Endodermal cell (in vitro differentiated cells): ENCODE data around the gene MYL2. TPM values are rescaled to one million over a fixed set of nuclear protein-coding genes. Genes with fewer than 3 reads are reported as not detected.

Experiments
- DNase-seq: peaks from one replicate; pipeline ENCODE4 v3.0.0-alpha.2; 2017
- H3K27ac ChIP-seq: 2 replicates; pipeline ENCODE4 v1.5.1; 2013; ENCODE audit warnings: mild to moderate bottlenecking, low read depth, low read length, moderate library complexity
- H3K27me3 ChIP-seq: 2 replicates; pipeline ENCODE4 v1.6.1; 2013; ENCODE audit warnings: mild to moderate bottlenecking, low read length, moderate library complexity; ENCODE audit not compliant: insufficient read depth, control insufficient read depth, poor library complexity, severe bottlenecking
- H3K36me3 ChIP-seq: 2 replicates; pipeline ENCODE4 v1.7.0; 2013; ENCODE audit warnings: mild to moderate bottlenecking, low read length, moderate library complexity; ENCODE audit not compliant: control insufficient read depth, insufficient read depth
- H3K4me1 ChIP-seq: one replicate; pipeline ENCODE4 v1.7.0; 2013; ENCODE audit warnings: low read length; ENCODE audit not compliant: control insufficient read depth, insufficient read depth
- H3K4me3 ChIP-seq: 2 replicates; pipeline ENCODE4 v1.5.1; 2013; ENCODE audit warnings: mild to moderate bottlenecking, low read length, moderate library complexity
- H3K9ac ChIP-seq: 2 replicates; pipeline ENCODE4 v1.6.1; 2013; ENCODE audit warnings: mild to moderate bottlenecking, low read length, moderate library complexity; ENCODE audit not compliant: poor library complexity, severe bottlenecking; ENCODE audit errors: extremely low read depth
- H3K9me3 ChIP-seq: 2 replicates; pipeline ENCODE4 v1.6.1; 2013; ENCODE audit warnings: mild to moderate bottlenecking, low read length, moderate library complexity; ENCODE audit not compliant: control insufficient read depth
- H3K27ac Mint-ChIP-seq: 2 replicates; pipeline ENCODE4 v1.8.0; 2020; ENCODE audit warnings: mixed read lengths
- H3K27me3 Mint-ChIP-seq: 2 replicates; pipeline ENCODE4 v1.8.0; 2021; ENCODE audit warnings: mild to moderate bottlenecking, mixed read lengths; ENCODE audit not compliant: insufficient read depth
- H3K36me3 Mint-ChIP-seq: 2 replicates; pipeline ENCODE4 v1.8.0; 2020; ENCODE audit warnings: low read depth, mixed read lengths
- H3K4me1 Mint-ChIP-seq: 2 replicates; pipeline ENCODE4 v1.8.0; 2020; ENCODE audit warnings: mixed read lengths
- H3K4me3 Mint-ChIP-seq: 2 replicates; pipeline ENCODE4 v1.8.0; 2020; ENCODE audit warnings: mild to moderate bottlenecking, moderate library complexity, mixed read lengths
- H3K9me3 Mint-ChIP-seq: 2 replicates; pipeline ENCODE4 v1.8.0; 2020; ENCODE audit warnings: mild to moderate bottlenecking, mixed read lengths
- WGBS, 2 experiments: methylation state at CpG; one replicate each; pipeline versions ENCODE4 v1.1.5 to v1.1.7; 2013; ENCODE audit warnings: missing lambda C conversion rate in 2 of 2, mixed read lengths in 1 of 2; ENCODE audit not compliant: insufficient coverage in 1 of 2, insufficient read length in 1 of 2; 5-methylcytosine and 5-hydroxymethylcytosine counted together
- total RNA-seq, 2 donors: library from RNA; stranded (reverse); fragmentation: NEBNext Ultra II Directional in 1 of 2; extraction: Animal tissue kit (Norgen Biotek cat#: 25700) in 1 of 2; gene quantifications; 2 replicates in 1 of 2; 3 replicates in 1 of 2; pipeline ENCODE4 v1.2.1, GENCODE V29; 2021
- TF ChIP-seq, protein P1 (sequence below): fragments of 200-600 bp; sonication (generic); conservative IDR thresholded peaks from 2 replicates; pipeline ENCODE4 v1.5.0; 2021; ENCODE audit warnings: antibody characterized with exemption, mild to moderate bottlenecking

Gene MYL2
- total RNA-seq, 2 donors from 2014 or later = 0.89 TPM; not detected in 1

DNA sequence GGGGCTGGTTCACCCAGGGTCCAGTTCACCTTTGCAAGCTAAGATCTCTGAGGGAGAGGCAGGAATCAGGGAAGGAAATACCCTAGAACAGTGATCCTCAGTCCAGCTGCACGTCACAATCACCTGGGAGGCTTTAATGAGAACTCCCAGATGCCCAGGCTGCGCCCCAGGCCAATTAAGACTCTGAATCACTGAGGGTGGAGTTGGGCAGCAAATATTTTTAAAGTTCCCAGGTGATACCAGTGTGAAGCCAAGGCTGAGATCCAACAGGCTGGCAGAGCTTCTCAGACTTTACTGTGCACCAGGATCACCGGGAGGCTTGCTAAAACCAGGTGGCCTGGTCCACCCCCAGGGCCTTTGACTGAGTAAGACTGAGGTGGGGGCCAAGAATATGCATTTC, 23.8 kb downstream of the MYL2 start:
- no peak overlapping the region for H3K27ac ChIP-seq
- no peak overlapping the region for H3K9ac ChIP-seq

GRCh38 chr12:110893956-110894355, 26.4 kb downstream of the MYL2 start:
- Histone ChIP-seq H3K4me1 (no peaks in the 10 kb centered on the region), H3K27ac (no peak overlapping the region), H3K9me3 (no peaks in the 10 kb centered on the region), H3K36me3 (no peaks in the 10 kb centered on the region), H3K27me3 (no peaks in the 10 kb centered on the region), H3K9ac (no peak overlapping the region), H3K4me3 (no peak overlapping the region)
- H3K36me3 Mint-ChIP-seq = no peaks in the 10 kb centered on the region
- H3K27ac Mint-ChIP-seq = no peak overlapping the region
- H3K4me1 Mint-ChIP-seq = no peaks in the 10 kb centered on the region
- no peak overlapping the region for H3K4me3 Mint-ChIP-seq
- TF ChIP-seq, protein P1, sequence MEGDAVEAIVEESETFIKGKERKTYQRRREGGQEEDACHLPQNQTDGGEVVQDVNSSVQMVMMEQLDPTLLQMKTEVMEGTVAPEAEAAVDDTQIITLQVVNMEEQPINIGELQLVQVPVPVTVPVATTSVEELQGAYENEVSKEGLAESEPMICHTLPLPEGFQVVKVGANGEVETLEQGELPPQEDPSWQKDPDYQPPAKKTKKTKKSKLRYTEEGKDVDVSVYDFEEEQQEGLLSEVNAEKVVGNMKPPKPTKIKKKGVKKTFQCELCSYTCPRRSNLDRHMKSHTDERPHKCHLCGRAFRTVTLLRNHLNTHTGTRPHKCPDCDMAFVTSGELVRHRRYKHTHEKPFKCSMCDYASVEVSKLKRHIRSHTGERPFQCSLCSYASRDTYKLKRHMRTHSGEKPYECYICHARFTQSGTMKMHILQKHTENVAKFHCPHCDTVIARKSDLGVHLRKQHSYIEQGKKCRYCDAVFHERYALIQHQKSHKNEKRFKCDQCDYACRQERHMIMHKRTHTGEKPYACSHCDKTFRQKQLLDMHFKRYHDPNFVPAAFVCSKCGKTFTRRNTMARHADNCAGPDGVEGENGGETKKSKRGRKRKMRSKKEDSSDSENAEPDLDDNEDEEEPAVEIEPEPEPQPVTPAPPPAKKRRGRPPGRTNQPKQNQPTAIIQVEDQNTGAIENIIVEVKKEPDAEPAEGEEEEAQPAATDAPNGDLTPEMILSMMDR = no peak
- peaks cover 6% of the 10 kb centered on the region for H3K27me3 Mint-ChIP-seq
- H3K9me3 Mint-ChIP-seq = no peaks in the 10 kb centered on the region
- DNase-seq = no peak
- 92% methylated on average over 3 of the region's 3 CpGs; no CpG with 5 or more reads in 1 of the 2 experiments for WGBS, 2 experiments

More for the DNA sequence above, 23.8 kb downstream of the MYL2 start:
- no peak for DNase-seq
- H3K27ac Mint-ChIP-seq = no peak overlapping the region
- Histone ChIP-seq H3K9me3 (no peaks in the 10 kb centered on the region), H3K4me3 (no peak overlapping the region), H3K4me1 (no peaks in the 10 kb centered on the region), H3K36me3 (no peaks in the 10 kb centered on the region), H3K27me3 (no peaks in the 10 kb centered on the region)
- WGBS, 2 experiments = 91 to 100% methylated on average over 2 to 3 of the region's 3 CpGs
- no peak overlapping the region for H3K4me3 Mint-ChIP-seq
- TF ChIP-seq, protein P1 = no peak
- H3K27me3 Mint-ChIP-seq = peaks cover 6% of the 10 kb centered on the region
- H3K4me1 Mint-ChIP-seq = peaks cover 1% of the 10 kb centered on the region
- no peaks in the 10 kb centered on the region for H3K36me3 Mint-ChIP-seq
- peaks cover 3% of the 10 kb centered on the region for H3K9me3 Mint-ChIP-seq

- Histone ChIP-seq H3K27ac (no peak overlapping the region), H3K36me3 (no peaks in the 10 kb centered on the region), H3K9me3 (no peaks in the 10 kb centered on the region), H3K4me3 (no peak overlapping the region), H3K9ac (no peak overlapping the region), H3K27me3 (no peaks in the 10 kb centered on the region), H3K4me1 (no peaks in the 10 kb centered on the region)
- H3K36me3 Mint-ChIP-seq = no peaks in the 10 kb centered on the region
- H3K9me3 Mint-ChIP-seq = no peaks in the 10 kb centered on the region
- no peak overlapping the region for H3K4me3 Mint-ChIP-seq
- TF ChIP-seq, protein P1 = no peak
- no peak for DNase-seq
- no peak overlapping the region for H3K27ac Mint-ChIP-seq
- peaks cover 1% of the 10 kb centered on the region for H3K4me1 Mint-ChIP-seq
- peaks cover 7% of the 10 kb centered on the region for H3K27me3 Mint-ChIP-seq
- WGBS, 2 experiments = 93 to 95% methylated on average over 9 to 12 of the region's 12 CpGs
Measured at GRCh38 chr12:110889361-110889760, 31.0 kb downstream of the MYL2 start.
